ENCODE results near the gene TSPYL4.

DNA sequence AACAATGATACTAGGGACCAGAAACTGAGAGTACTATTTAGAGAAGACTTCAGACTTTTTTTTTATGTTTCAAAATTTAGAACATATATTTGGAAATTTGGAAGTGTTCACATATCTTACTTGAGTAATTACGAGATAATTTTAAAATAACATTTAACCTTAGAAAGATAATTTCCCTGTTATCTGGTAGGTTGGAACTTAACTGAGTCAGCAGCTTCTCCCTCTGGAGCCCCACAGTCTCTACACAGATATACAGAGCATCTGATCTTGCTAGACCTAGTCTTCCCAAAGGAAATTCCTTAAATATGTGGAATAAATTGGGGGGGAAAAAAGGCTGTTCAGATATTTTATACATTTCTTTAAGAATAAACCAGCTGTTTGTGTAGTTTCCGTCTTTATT, 48.6 kb downstream of the TSPYL4 start:
- TF ChIP-seq, protein P1, sequence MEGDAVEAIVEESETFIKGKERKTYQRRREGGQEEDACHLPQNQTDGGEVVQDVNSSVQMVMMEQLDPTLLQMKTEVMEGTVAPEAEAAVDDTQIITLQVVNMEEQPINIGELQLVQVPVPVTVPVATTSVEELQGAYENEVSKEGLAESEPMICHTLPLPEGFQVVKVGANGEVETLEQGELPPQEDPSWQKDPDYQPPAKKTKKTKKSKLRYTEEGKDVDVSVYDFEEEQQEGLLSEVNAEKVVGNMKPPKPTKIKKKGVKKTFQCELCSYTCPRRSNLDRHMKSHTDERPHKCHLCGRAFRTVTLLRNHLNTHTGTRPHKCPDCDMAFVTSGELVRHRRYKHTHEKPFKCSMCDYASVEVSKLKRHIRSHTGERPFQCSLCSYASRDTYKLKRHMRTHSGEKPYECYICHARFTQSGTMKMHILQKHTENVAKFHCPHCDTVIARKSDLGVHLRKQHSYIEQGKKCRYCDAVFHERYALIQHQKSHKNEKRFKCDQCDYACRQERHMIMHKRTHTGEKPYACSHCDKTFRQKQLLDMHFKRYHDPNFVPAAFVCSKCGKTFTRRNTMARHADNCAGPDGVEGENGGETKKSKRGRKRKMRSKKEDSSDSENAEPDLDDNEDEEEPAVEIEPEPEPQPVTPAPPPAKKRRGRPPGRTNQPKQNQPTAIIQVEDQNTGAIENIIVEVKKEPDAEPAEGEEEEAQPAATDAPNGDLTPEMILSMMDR (conservative IDR thresholded peaks at IDR 0.05; ENCODE audit: low read length) = no peak
- TF ChIP-seq EZH2phosphoT487 (IDR thresholded peaks at IDR 0.05; ENCODE audit: borderline replicate concordance) = no peak

All from Loucy (cell line).